Motor neuron (in vitro differentiated cells): ENCODE data around the gene ACKR1. TPM values are rescaled to one million over a fixed set of nuclear protein-coding genes. Genes with fewer than 3 reads are reported as not detected.

Experiments
- ATAC-seq, 8 experiments: fragments of 200-7000 bp; cut with Tn5 transposase; replicated peaks in 6 of 8; 2 replicates each; pipeline ENCODE4 v1.8.0; 2021; ENCODE audit warnings: mild to moderate bottlenecking in 8 of 8, moderate library complexity in 8 of 8
- H3K27ac ChIP-seq, 2 donors: fragments of 250-450 bp; sonication (Bioruptor Pico); 2 replicates each; pipeline ENCODE4 v1.9.0; 2021; ENCODE audit warnings: antibody characterized with exemption in 2 of 2, mild to moderate bottlenecking in 2 of 2, moderate library complexity in 1 of 2
- H3K4me1 ChIP-seq, 2 donors: fragments of 250-450 bp; sonication (Bioruptor Pico); replicated peaks in 1 of 2; 2 replicates each; pipeline ENCODE4 v1.6.1; 2021; ENCODE audit warnings: antibody characterized with exemption in 2 of 2, mild to moderate bottlenecking in 2 of 2, moderate library complexity in 1 of 2
- H3K4me3 ChIP-seq, 5 donors: fragments of 250-450 bp; sonication (Bioruptor Pico); 2 replicates each; pipeline ENCODE4 v1.9.0; 2021; ENCODE audit warnings: antibody characterized with exemption in 5 of 5, mild to moderate bottlenecking in 5 of 5, moderate library complexity in 4 of 5
- WGBS, 10 experiments: fragments of 450-650 bp; shearing (Covaris generic); methylation state at CpG; one replicate each; pipeline ENCODE4 v1.0.0; 2022; 5-methylcytosine and 5-hydroxymethylcytosine counted together
- in situ Hi-C, 9 experiments: fragments of 400-800 bp; cut with MboI; loops; one replicate each; pipeline ENCODE4 v1.15.0; 2021; ENCODE audit warnings: low sequenced_read_pairs in 9 of 9, low pct_unique_long_range_greater_than_20kb in 2 of 9; ENCODE audit not compliant: unreplicated experiment in 9 of 9
- total RNA-seq, 8 experiments: library from RNA; unstranded; fragments of 300-600 nt; gene quantifications; 2 replicates each; pipeline versions ENCODE4 v1.2.3 to v1.2.4, GENCODE V29; 2022

ACKR1 gene
- total RNA-seq, 8 experiments from 2014 or later: 0.52 to 12.0 (median 4.1) TPM; not detected in 2

GRCh38 chr1:159196543-159196942, 8.1 kb upstream of the ACKR1 start:
- Histone ChIP-seq H3K4me3 (no peak overlapping the region), H3K27ac (no peak overlapping the region), H3K4me1 (peaks cover 10 to 12% of the 10 kb centered on the region in 2 donors)
- ATAC-seq: peak in 3 of 8 experiments; percentile 23 to 45 (median 39)
- 9 to 86% (median 69%) methylated on average over 1 to 5 of the region's 5 CpGs; no CpG with 5 or more reads in 2 of the 10 experiments for WGBS, 10 experiments
- in situ Hi-C loops: no loop called here

- peak; percentile 60 to 98 (median 85) for ATAC-seq
- no peak overlapping the region for H3K27ac ChIP-seq
- peaks cover 14 to 21% of the 10 kb centered on the region in 2 donors for H3K4me1 ChIP-seq
- WGBS, 10 experiments: 22 to 54% (median 44%) methylated on average over 2 to 12 of the region's 12 CpGs; no CpG with 5 or more reads in 4 of the 10 experiments
- H3K4me3 ChIP-seq: no peak overlapping the region
- in situ Hi-C loops: no loop called here
These were observed 6.8 kb upstream of the ACKR1 start for GRCh38 chr1:159197561-159198557.

GRCh38 chr1:159199901-159200300, 4.8 kb upstream of the ACKR1 start:
- H3K4me1 ChIP-seq: peaks cover 33 to 40% of the 10 kb centered on the region in 2 donors
- no peak for ATAC-seq
- in situ Hi-C loops: no loop called here
- H3K27ac ChIP-seq: no peak overlapping the region
- H3K4me3 ChIP-seq: no peak overlapping the region
- WGBS, 10 experiments: 36 to 100% (median 73%) methylated on average over 1 to 5 of the region's 5 CpGs

GRCh38 chr1:159200769-159201168, 3.9 kb upstream of the ACKR1 start:
- WGBS, 10 experiments: 80 to 94% (median 87%) methylated on average over 1 to 7 of the region's 18 CpGs; no CpG with 5 or more reads in 6 of the 10 experiments
- H3K27ac ChIP-seq: no peak overlapping the region
- no peak for ATAC-seq

GRCh38 chr1:159201642-159202041, 3.0 kb upstream of the ACKR1 start:
- no peak overlapping the region for H3K27ac ChIP-seq
- in situ Hi-C loops: no loop called here
- ATAC-seq: peak in 5 of 8 experiments; percentile 49 to 78 (median 68)
- H3K4me3 ChIP-seq: no peak overlapping the region
- peaks cover 42% of the 10 kb centered on the region in 2 donors for H3K4me1 ChIP-seq
- WGBS, 10 experiments: 30 to 100% (median 56%) methylated on average over 1 to 4 of the region's 5 CpGs; no CpG with 5 or more reads in 4 of the 10 experiments

More at GRCh38 chr1:159200769-159201168, 3.9 kb upstream of the ACKR1 start:
- Histone ChIP-seq H3K4me3 (no peak overlapping the region), H3K4me1 (peaks cover 37 to 42% of the 10 kb centered on the region in 2 donors)
- in situ Hi-C loops: no loop called here

- in situ Hi-C loops: no loop called here
- ATAC-seq: peak in 5 of 8 experiments; percentile 4 to 57 (median 17)
- Histone ChIP-seq H3K4me1 (peaks cover 48 to 55% of the 10 kb centered on the region in 2 donors), H3K27ac (peak overlapping the region in 1 of 2 donors; percentile 60), H3K4me3 (no peak overlapping the region)
- WGBS, 10 experiments: 0 to 64% (median 50%) methylated on average over 1 to 5 of the region's 6 CpGs; no CpG with 5 or more reads in 5 of the 10 experiments
These were observed 1.1 kb upstream of the ACKR1 start for GRCh38 chr1:159203610-159204009.

GRCh38 chr1:159205225-159205624, 550 bp downstream of the ACKR1 start:
- peaks cover 50 to 60% of the 10 kb centered on the region in 2 donors for H3K4me1 ChIP-seq
- in situ Hi-C loops: no loop called here
- peak in 2 of 8 experiments; percentile 12 to 15 for ATAC-seq
- H3K4me3 ChIP-seq: no peak overlapping the region
- 0 to 80% (median 50%) methylated on average over 1 to 5 of the region's 6 CpGs; no CpG with 5 or more reads in 1 of the 10 experiments for WGBS, 10 experiments
- H3K27ac ChIP-seq: no peak overlapping the region

- no peak overlapping the region for H3K27ac ChIP-seq
- ATAC-seq: no peak
- H3K4me3 ChIP-seq: no peak overlapping the region
- in situ Hi-C loops: no loop called here
- 20 to 94% (median 90%) methylated on average over 1 to 4 of the region's 4 CpGs; no CpG with 5 or more reads in 5 of the 10 experiments for WGBS, 10 experiments
- peaks cover 48 to 59% of the 10 kb centered on the region in 2 donors for H3K4me1 ChIP-seq
These were observed 1.4 kb downstream of the ACKR1 start for GRCh38 chr1:159206110-159206509.

- 42 to 100% (median 87%) methylated on average over 1 to 5 of the region's 5 CpGs; no CpG with 5 or more reads in 1 of the 10 experiments for WGBS, 10 experiments
- H3K4me3 ChIP-seq: no peak overlapping the region
- H3K4me1 ChIP-seq: peaks cover 39 to 55% of the 10 kb centered on the region in 2 donors
- ATAC-seq: no peak
- no peak overlapping the region for H3K27ac ChIP-seq
- in situ Hi-C loops: no loop called here
These were observed 2.4 kb downstream of the ACKR1 start for GRCh38 chr1:159207080-159207479.

- in situ Hi-C loops: no loop called here
- peak in 5 of 8 experiments; percentile 60 to 83 (median 65) for ATAC-seq
- Histone ChIP-seq H3K27ac (no peak overlapping the region), H3K4me3 (peak overlapping the region; percentile 7 to 20 (median 14)), H3K4me1 (peaks cover 35 to 51% of the 10 kb centered on the region in 2 donors)
- 0 to 59% (median 19%) methylated on average over 1 to 8 of the region's 8 CpGs; no CpG with 5 or more reads in 3 of the 10 experiments for WGBS, 10 experiments
These were observed 3.1 kb downstream of the ACKR1 start for GRCh38 chr1:159207774-159208173.

- peak overlapping the region; percentile 7 to 20 (median 14) for H3K4me3 ChIP-seq
- H3K4me1 ChIP-seq: peaks cover 33 to 48% of the 10 kb centered on the region in 2 donors
- peak in 5 of 8 experiments; percentile 43 to 61 (median 49) for ATAC-seq
- no peak overlapping the region for H3K27ac ChIP-seq
- 0 to 22% (median 10%) methylated on average over 1 to 5 of the region's 7 CpGs; no CpG with 5 or more reads in 4 of the 10 experiments for WGBS, 10 experiments
- in situ Hi-C loops: no loop called here
These were observed 3.6 kb downstream of the ACKR1 start for GRCh38 chr1:159208175-159208825.

GRCh38 chr1:159209061-159209460, 4.4 kb downstream of the ACKR1 start:
- ATAC-seq: no peak
- no peak overlapping the region for H3K4me3 ChIP-seq
- H3K4me1 ChIP-seq: peaks cover 25 to 40% of the 10 kb centered on the region in 2 donors
- 29 to 91% (median 78%) methylated on average over 2 to 7 of the region's 7 CpGs; no CpG with 5 or more reads in 1 of the 10 experiments for WGBS, 10 experiments
- H3K27ac ChIP-seq: no peak overlapping the region
- in situ Hi-C loops: no loop called here
